HL-60/S4 treated with phorbol 12-myristate 13-acetate at 8.2 ng/mL for 4 days and 3 days (cell line): ENCODE data around the gene BCR.

ENCODE experiments used
- in situ Hi-C: fragments of 300-500 bp; cut with MboI; formaldehyde crosslinking; loops from 2 replicates; pipeline ENCODE4 v1.15.0; 2022; ENCODE audit warnings: low sequenced_read_pairs

The BCR gene

GRCh38 chr22:23256986-23257888, 76.9 kb downstream of the BCR start:
- in situ Hi-C loops = no loop called here

- in situ Hi-C loops = no loop called here
Observed at GRCh38 chr22:23257889-23258825, 77.8 kb downstream of the BCR start.

DNA sequence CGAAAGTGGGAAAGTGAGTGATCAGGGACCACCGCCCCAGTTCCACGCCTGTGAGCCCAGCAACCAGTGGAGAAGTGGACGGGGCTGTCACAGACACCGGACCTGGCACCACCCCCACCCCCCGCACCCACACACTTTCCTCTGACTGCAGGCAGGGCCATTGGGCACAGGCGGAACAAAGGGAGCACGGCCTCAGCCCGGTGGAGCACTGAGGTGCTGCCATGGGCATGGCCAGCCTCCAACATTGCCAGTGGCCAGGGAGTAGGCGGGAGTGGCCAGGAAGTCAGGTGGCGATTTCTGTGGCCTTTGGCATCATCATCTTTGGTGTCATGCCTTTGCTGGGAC, 78.5 kb downstream of the BCR start:
- in situ Hi-C loops = no loop called here

GRCh38 chr22:23259916-23260644, 79.8 kb downstream of the BCR start:
- in situ Hi-C loops = no loop called here

DNA sequence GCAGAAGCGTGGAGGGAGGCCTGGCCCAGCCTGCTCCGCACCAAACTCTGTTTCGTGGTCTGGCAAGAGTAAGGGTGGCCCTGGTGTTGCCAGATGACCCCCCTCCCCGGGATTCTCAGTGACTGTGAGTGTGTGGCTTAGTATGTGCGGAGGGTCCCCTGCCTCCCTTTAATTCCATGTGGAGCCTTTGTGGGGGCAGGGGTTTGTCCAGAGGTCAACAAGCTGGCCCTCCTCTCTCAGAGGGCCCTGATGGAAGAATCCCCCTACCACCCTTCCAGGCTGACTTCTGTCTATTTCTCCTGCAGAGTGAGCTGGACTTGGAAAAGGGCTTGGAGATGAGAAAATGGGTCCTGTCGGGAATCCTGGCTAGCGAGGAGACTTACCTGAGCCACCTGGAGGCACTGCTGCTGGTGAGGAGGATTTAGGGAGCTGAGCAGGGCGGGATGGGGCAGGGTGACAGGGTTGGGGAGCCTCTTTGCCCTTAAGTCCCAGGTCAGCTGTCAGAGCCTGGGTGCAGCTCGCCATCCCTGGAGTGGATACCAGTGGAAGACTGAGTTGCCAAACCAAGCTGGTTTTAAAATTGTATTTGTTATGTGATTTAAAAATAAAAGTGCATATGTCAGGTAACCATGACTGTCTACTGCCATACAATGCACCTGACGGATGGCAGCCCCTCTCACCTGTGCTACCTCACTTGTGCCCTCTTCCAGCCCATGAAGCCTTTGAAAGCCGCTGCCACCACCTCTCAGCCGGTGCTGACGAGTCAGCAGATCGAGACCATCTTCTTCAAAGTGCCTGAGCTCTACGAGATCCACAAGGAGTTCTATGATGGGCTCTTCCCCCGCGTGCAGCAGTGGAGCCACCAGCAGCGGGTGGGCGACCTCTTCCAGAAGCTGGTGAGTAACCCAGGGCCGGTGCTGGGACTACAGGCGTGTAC, 80.6 kb downstream of the BCR start:
- in situ Hi-C loops = no loop called here

DNA sequence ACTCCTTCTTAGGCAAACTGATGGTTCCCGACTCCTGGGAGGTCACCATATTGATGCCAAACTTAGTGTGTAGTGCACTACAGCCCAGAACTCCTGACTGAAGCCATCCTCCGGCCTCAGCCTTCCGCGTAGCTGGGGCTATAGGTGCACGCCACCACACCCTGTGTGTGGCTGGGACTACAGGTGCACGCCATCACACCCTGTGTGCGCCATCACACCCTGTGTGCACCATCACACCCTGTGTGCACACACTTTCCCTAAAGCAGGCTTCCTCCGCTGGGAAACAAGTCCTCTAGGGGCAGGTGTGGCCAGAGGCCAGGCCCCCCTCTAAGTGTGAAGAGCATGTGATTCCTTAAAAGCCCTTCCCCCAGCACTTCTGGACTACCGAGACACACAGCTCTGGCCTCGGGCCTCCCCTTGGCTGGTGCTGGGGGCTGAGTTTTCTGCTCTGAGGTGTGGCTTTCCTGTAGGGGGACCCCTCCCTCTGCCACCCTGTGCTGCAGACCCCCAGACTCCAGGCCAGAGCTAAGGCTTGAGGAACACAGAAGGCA, 81.7 kb downstream of the BCR start:
- in situ Hi-C loops = no loop called here

DNA sequence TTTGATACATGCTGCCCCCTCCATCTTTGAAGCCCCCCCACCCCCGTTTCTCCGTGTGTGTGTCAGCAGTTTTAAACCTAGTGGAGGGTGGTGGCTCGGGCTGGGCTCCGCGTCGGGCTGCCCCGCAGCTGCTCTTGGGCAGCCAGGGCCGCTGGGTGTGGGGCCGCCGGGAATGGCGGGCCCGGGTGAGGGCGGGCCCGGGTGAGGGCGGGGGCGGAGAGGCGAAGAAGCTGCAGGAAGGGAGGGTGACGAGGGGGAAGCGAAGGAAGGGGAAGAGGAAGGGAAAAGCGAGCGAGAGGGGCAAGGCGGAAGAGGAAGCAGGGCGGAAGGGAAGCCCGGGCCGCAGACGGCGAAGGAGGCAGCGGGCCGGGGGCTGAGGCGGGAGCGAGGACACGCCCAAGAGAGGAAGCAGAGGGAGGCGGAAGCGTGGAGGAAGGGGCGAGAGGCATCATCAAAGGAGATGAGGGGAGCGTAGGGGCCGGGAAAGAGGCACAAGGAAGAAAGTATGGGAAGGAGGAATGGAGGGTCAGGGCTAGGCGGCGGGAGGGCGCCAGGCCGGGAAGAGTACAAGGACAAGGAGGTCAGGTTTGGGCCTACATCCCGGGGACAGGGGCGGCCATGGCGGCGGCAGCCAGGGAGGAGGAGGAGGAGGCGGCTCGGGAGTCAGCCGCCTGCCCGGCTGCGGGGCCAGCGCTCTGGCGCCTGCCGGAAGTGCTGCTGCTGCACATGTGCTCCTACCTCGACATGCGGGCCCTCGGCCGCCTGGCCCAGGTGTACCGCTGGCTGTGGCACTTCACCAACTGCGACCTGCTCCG, 82.4 kb downstream of the BCR start:
- in situ Hi-C loops = no loop called here

DNA sequence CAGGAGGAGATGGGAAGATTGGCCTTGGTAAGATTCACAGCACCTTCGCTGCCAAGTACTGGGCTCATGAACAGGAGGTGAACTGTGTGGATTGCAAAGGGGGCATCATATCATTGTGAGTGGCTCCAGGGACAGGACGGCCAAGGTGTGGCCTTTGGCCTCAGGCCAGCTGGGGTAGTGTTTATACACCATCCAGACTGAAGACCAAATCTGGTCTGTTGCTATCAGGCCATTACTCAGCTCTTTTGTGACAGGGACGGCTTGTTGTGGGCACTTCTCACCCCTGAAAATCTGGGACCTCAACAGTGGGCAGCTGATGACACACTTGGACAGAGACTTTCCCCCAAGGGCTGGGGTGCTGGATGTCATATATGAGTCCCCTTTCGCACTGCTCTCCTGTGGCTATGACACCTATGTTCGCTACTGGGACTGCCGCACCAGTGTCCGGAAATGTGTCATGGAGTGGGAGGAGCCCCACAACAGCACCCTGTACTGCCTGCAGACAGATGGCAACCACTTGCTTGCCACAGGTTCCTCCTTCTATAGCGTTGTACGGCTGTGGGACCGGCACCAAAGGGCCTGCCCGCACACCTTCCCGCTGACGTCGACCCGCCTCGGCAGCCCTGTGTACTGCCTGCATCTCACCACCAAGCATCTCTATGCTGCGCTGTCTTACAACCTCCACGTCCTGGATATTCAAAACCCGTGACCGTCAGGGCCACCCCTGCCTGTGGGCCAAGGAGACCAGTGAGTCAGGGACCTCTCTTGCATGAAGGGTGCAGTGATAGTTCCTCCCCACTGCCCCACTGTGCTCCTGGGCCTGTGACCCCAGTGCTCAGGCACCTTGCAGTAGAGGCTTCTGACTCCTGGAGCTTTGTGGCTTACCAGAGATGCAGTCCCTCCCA, 83.6 kb downstream of the BCR start:
- in situ Hi-C loops = no loop called here

GRCh38 chr22:23264610-23265367, 84.5 kb downstream of the BCR start:
- in situ Hi-C loops = no loop called here

GRCh38 chr22:23265368-23265700, 85.0 kb downstream of the BCR start:
- in situ Hi-C loops = no loop called here

- in situ Hi-C loops = no loop called here
Observed at GRCh38 chr22:23266780-23267179, 86.5 kb downstream of the BCR start.

DNA sequence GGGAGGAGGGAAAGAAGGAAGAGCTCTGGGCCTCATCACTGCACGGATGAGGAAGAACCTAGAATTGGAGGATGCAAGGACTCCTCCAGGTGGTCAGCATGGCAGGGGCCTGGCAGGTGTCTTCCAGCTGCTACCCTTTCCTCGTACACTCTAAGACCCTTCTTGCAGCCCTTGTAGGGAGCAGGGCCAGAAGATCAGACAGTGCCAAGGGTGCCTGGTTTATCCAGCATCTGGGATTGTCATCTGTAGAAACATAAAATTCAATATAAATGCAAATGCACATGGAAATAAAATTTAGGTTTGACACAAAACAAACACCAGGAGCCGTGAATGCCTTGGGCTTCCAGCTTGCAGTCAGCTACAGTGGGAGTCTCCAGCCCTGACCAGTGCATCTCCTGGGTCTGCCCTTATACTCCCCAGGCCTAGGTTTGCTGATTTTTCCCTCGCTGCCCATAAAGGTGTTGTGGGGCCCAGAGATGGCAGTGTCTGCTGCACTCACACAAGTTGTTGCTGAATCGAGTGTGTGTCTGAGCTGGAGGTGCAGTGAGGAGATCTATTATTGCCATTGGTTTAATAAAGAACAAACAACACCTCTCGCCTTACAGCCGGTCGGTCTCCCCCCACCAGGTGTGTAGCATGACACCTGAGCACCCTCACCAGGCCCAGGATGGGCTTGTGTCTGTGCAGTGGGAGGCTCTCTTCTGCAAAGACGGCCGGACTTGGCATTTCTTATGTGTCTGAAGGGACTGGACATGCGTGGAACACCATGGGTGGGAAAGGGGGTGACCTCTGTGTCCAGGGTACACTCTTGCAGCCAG, 87.1 kb downstream of the BCR start:
- in situ Hi-C loops = no loop called here

GRCh38 chr22:23268139-23268712, 87.9 kb downstream of the BCR start:
- in situ Hi-C loops = no loop called here

DNA sequence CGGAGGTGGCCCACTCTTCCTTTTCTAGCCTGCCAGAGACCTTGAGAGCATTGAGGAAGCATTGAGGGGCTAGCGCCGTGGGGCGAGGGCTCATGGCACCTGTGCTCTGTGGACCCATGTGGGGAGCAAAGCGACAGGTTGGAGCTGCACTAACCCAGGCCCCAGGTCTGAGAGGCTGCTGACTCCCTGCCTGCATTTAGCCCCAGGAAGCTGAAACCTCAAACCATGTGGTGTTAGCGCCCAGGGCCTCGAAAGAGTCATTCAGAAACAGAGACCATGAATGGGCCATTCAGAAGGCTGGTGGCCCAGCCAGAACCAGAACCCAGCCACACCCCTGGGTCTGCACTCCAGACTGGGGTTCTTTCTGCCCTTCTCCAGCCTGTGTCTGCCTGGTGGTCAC, 88.6 kb downstream of the BCR start:
- in situ Hi-C loops = no loop called here

GRCh38 chr22:23269441-23270211, 89.3 kb downstream of the BCR start:
- in situ Hi-C loops = loop anchor here (5.0 kb wide), 1 partner anchor 92 kb away; no protein-coding TSS in a partner anchor
